ENCODE data around the gene CHST15. TPM values are rescaled to one million over a fixed set of nuclear protein-coding genes. Genes with fewer than 3 reads are reported as not detected.

Gene CHST15
- total and polyA plus RNA-seq, 2 of the 13 experiments (the other 11 are each of a cell fraction or from before 2014, with no cell fraction given), result 1.4 to 94.7 TPM

- ChIA-PET CTCF (ENCODE audit: low intra/inter-chr PET ratio, low total read pairs) (no interaction called here), POLR2A (no interaction called here)
- peaks cover 29 to 69% of the 10 kb centered on the region in 2 experiments for H3K36me3 ChIP-seq (replicated peaks in 1 of 2; ENCODE audit: control insufficient read depth in 1 of 2, insufficient read depth in 2 of 2, low read length in 2 of 2)
- no peaks in the 10 kb centered on the region for H3K27me3 ChIP-seq (ENCODE audit: control insufficient read depth in 1 of 2, insufficient read depth in 2 of 2, low read length in 2 of 2)
- intact Hi-C loops (cut with micrococcal nuclease; ENCODE audit: unreplicated experiment), result no loop called here
- in situ Hi-C loops (cut with HindIII; ENCODE audit: extremely low pct_ligation_motif_present, low pct_unique_long_range_greater_than_20kb), result no loop called here
- no peaks in the 10 kb centered on the region for H4K20me1 ChIP-seq (ENCODE audit: insufficient read depth, low read length)
- H3K9ac ChIP-seq (ENCODE audit: insufficient read depth, low read depth, low read length), result no peak overlapping the region
- FAIRE-seq (no peak), DNase-seq (ENCODE audit: low spot score) (no peak), ATAC-seq (no peak)
- BruUV-seq (replicated peaks), result no TSS peak
- peaks cover 8% of the 10 kb centered on the region for H3K79me2 ChIP-seq (ENCODE audit: insufficient read depth, low read length)
- peaks cover 93% of the 10 kb centered on the region for H3K4me1 ChIP-seq (ENCODE audit: insufficient read depth, low read length)
- no peak overlapping the region for H3K27ac ChIP-seq (ENCODE audit: extremely low read length, insufficient read depth, low read length)
- no peaks in the 10 kb centered on the region for H3K9me3 ChIP-seq (ENCODE audit: low read length)
- no peak for TF ChIP-seq MTF2 (CRISPR knock-in tag; IDR thresholded peaks at IDR 0.05; ENCODE audit: borderline replicate concordance)
- no peak for TF ChIP-seq NPAS2 (CRISPR knock-in tag; IDR thresholded peaks at IDR 0.05; ENCODE audit: borderline replicate concordance)
- TF ChIP-seq CBFB (CRISPR knock-in tag; IDR thresholded peaks at IDR 0.05), result no peak
- TF ChIP-seq ZNF552 (CRISPR knock-in tag; IDR thresholded peaks at IDR 0.05; ENCODE audit: borderline replicate concordance), result no peak
- TF ChIP-seq HNF1B (CRISPR knock-in tag; IDR thresholded peaks at IDR 0.05), result peak; percentile 29; the same call in 1 of the 2 replicates
- no peak for TF ChIP-seq AKAP8 (CRISPR knock-in tag; IDR thresholded peaks at IDR 0.05)
- no peak for TF ChIP-seq ZNF724P (CRISPR knock-in tag; IDR thresholded peaks at IDR 0.05; ENCODE audit: borderline replicate concordance)
- no peak for TF ChIP-seq ZNF430 (CRISPR knock-in tag; IDR thresholded peaks at IDR 0.05)
- no peak overlapping the region for H2AFZ ChIP-seq (ENCODE audit: low read length)
- WGBS (ENCODE audit: low lambda C conversion rate), result 97% methylated on average over 7 of the region's 7 CpGs
- no peak overlapping the region for H3K4me2 ChIP-seq (ENCODE audit: low read depth, low read length)
- H3K4me3 ChIP-seq (replicated peaks in 1 of 3; ENCODE audit: insufficient read depth in 1 of 3, low read depth in 2 of 3, low read length in 3 of 3), result no peak overlapping the region
These were observed 52.8 kb downstream of the CHST15 start for GRCh38 chr10:124040451-124041188.

Measured in HepG2 (cell line).